Epithelial cell of umbilical artery (primary cell): ENCODE data around the gene POU2AF1. TPM values are rescaled to one million over a fixed set of nuclear protein-coding genes. Genes with fewer than 3 reads are reported as not detected.

Experiments used
- total RNA-seq: library from RNA; depleted of rRNA; stranded (reverse); fragments of >200 nt; gene quantifications from 2 replicates; pipeline ENCODE4 v1.2.3, GENCODE V29; 2014

The POU2AF1 gene, protein sequence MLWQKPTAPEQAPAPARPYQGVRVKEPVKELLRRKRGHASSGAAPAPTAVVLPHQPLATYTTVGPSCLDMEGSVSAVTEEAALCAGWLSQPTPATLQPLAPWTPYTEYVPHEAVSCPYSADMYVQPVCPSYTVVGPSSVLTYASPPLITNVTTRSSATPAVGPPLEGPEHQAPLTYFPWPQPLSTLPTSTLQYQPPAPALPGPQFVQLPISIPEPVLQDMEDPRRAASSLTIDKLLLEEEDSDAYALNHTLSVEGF
- total RNA-seq = not detected in 2 replicates

DNA sequence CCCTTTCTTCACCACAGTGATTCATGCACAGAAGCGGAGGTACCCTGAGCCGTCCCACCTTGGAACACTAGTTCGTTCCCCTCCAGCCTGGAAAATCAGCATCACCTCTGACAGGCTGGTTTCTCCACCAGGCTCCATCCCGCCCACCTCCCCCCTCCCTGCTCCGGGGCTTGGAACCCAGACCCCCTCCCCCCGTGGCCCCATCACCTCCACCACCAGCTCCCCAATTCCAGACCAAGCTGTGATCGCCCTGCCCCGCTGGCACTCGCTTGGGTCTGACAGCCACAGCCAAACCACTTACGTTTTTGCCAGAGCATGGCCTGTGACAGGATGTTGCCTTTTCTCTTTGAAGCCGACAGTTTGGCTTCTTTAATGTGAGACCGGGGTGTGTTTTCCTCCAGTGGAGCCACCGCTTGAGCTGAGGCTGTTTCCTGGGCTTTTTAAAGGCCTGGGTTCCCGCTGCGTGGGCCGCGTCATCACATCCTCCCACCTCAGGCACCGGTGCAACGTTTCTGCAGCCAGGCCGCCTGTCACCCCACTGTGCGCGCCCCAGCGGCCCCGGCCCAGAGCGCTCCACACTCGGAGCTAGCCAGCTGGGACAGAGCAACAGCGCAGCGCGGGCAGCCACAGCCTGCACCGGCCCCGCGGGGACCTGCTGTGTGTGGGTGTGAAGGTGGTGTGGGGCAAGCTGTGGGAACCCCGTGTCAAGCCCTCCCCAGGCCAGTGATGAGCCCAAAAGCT is at the start of gene POU2AF1:
POU2AF1 (minus strand) TSS at position 415 of the 741 bp plus-strand sequence; CDS start at position 317, 98 bp downstream.

Other genes starting within 250 kb of the POU2AF1 start
- not detected in 2 replicates for gene POU2AF2, start 133.6 kb downstream of the POU2AF1 start, total RNA-seq
- gene POU2AF3, start 80.7 kb downstream of the POU2AF1 start, total RNA-seq = not detected in 2 replicates
- gene BTG4, start 133.1 kb upstream of the POU2AF1 start, total RNA-seq = not detected in 2 replicates
- not detected in 2 replicates for gene HOATZ, start 135.5 kb upstream of the POU2AF1 start, total RNA-seq
- gene LAYN, start 161.4 kb upstream of the POU2AF1 start, total RNA-seq = 1.8 and 3.9 TPM in 2 replicates
- gene SIK2, start 223.2 kb upstream of the POU2AF1 start, total RNA-seq = 3.2 and 5.2 TPM in 2 replicates